ENCODE data around the gene ECM1. TPM values are rescaled to one million over a fixed set of nuclear protein-coding genes. Genes with fewer than 3 reads are reported as not detected.

The ECM1 gene
- total RNA-seq, 1 experiment from 2014 or later, result 61.2 TPM

DNA sequence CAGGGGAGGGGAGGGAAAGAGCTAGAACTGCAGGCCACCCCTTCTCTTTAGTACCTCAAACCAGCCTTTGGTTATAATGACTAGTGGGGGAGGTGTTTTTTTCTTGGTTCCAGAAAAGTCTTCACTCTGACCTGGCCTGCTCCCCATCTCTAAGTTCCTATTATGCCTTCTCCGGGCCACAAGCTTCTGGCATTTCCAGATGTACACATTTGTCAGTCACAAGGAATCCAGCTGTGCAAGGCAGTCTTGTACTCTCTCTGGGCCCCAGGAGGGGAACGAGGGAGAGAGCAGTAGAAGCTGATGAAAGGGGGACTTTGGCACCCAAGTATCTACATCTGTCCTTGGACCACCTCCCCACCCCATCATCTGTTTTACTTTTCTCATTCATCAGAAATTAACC lies 4.9 kb downstream of the ECM1 start:
- ChIA-PET CTCF (no interaction called here), POLR2A (ENCODE audit: low non-redundant PET) (no interaction called here)
- DNase-seq (ENCODE audit: low spot score), result no peak
- H3K9me3 ChIP-seq (ENCODE audit: low read depth, low read length, poor library complexity, severe bottlenecking), result no peaks in the 10 kb centered on the region
- intact Hi-C loops (cut with micrococcal nuclease; ENCODE audit: unreplicated experiment), result no loop called here
- H3K4me1 ChIP-seq (ENCODE audit: insufficient read depth, low read length, poor library complexity, severe bottlenecking), result peaks cover 11% of the 10 kb centered on the region
- no peak overlapping the region for H3K27ac ChIP-seq (ENCODE audit: low read depth, low read length, poor library complexity, severe bottlenecking)
- no peak overlapping the region for H3K4me3 ChIP-seq (ENCODE audit: low read depth, low read length, poor library complexity, severe bottlenecking)
- BruUV-seq (replicated peaks), result no TSS peak
- no peaks in the 10 kb centered on the region for H3K27me3 ChIP-seq (replicated peaks; ENCODE audit: insufficient read depth, low read depth, low read length, poor library complexity)
- H3K36me3 ChIP-seq (ENCODE audit: insufficient read depth, low read length, poor library complexity, severe bottlenecking), result peaks cover 4% of the 10 kb centered on the region
- TF ChIP-seq, protein P1, sequence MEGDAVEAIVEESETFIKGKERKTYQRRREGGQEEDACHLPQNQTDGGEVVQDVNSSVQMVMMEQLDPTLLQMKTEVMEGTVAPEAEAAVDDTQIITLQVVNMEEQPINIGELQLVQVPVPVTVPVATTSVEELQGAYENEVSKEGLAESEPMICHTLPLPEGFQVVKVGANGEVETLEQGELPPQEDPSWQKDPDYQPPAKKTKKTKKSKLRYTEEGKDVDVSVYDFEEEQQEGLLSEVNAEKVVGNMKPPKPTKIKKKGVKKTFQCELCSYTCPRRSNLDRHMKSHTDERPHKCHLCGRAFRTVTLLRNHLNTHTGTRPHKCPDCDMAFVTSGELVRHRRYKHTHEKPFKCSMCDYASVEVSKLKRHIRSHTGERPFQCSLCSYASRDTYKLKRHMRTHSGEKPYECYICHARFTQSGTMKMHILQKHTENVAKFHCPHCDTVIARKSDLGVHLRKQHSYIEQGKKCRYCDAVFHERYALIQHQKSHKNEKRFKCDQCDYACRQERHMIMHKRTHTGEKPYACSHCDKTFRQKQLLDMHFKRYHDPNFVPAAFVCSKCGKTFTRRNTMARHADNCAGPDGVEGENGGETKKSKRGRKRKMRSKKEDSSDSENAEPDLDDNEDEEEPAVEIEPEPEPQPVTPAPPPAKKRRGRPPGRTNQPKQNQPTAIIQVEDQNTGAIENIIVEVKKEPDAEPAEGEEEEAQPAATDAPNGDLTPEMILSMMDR (conservative IDR thresholded peaks at IDR 0.05; ENCODE audit: low read depth, low read length), result no peak

DNA sequence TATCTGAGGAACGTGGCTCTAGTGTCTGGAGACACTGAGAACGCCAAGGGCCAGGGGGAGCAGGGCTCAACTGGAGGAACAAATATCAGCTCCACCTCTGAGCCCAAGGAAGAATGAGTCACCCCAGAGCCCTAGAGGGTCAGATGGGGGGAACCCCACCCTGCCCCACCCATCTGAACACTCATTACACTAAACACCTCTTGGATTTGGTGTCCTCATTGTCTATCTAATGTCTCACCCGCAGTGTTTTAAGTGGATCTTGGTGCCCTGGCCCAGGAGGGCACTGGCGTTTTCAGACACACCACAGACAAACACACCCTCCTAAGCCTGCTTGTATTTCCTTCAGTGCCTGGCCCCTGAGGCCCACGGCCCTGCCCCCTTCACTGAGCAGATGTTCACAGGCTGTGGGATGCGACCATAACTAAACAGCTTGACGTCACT lies 5.5 kb downstream of the ECM1 start:
- TF ChIP-seq EZH2 (IDR thresholded peaks at IDR 0.05; ENCODE audit: borderline replicate concordance, low read depth, low read length, poor library complexity, severe bottlenecking), result no peak
- TF ChIP-seq, protein P1 (conservative IDR thresholded peaks at IDR 0.05; ENCODE audit: low read depth, low read length), result no peak
- no peak overlapping the region for H3K27ac ChIP-seq (ENCODE audit: low read depth, low read length, poor library complexity, severe bottlenecking)
- H3K4me3 ChIP-seq (ENCODE audit: low read depth, low read length, poor library complexity, severe bottlenecking), result no peak overlapping the region
- DNase-seq (ENCODE audit: low spot score), result no peak
- peaks cover 4% of the 10 kb centered on the region for H3K36me3 ChIP-seq (ENCODE audit: insufficient read depth, low read length, poor library complexity, severe bottlenecking)
- POLR2A ChIA-PET (ENCODE audit: low non-redundant PET), result no interaction called here
- CTCF ChIA-PET, result no interaction called here
- BruUV-seq (replicated peaks), result no TSS peak
- H3K27me3 ChIP-seq (replicated peaks; ENCODE audit: insufficient read depth, low read depth, low read length, poor library complexity), result no peaks in the 10 kb centered on the region
- intact Hi-C loops (cut with micrococcal nuclease; ENCODE audit: unreplicated experiment), result no loop called here
- H3K4me1 ChIP-seq (ENCODE audit: insufficient read depth, low read length, poor library complexity, severe bottlenecking), result peaks cover 6% of the 10 kb centered on the region
- no peaks in the 10 kb centered on the region for H3K9me3 ChIP-seq (ENCODE audit: low read depth, low read length, poor library complexity, severe bottlenecking)

DNA sequence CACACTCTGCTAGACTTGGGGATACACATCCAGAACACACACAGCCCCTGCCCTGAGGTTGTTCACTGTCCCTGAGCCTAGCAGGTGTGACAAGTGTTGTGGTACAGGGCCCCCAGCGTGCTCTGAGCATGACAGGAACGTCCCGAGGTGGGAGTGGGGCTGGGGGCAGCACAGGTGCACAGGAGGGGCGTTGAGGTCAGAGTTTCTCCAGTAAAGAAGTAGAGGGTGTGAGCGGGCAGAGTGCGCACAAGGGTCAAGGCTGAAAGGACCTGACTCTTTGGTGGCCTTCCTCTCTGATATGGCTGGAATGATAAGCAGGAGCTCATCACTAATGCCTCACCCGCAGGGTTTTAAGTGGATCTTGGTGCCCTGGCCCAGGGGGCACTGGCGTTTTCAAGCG lies 6.4 kb downstream of the ECM1 start:
- CTCF ChIA-PET, result no interaction called here
- Histone ChIP-seq H3K4me3 (ENCODE audit: low read depth, low read length, poor library complexity, severe bottlenecking) (no peak overlapping the region), H3K9me3 (ENCODE audit: low read depth, low read length, poor library complexity, severe bottlenecking) (no peaks in the 10 kb centered on the region), H3K4me1 (ENCODE audit: insufficient read depth, low read length, poor library complexity, severe bottlenecking) (no peaks in the 10 kb centered on the region), H3K27me3 (replicated peaks; ENCODE audit: insufficient read depth, low read depth, low read length, poor library complexity) (no peaks in the 10 kb centered on the region), H3K36me3 (ENCODE audit: insufficient read depth, low read length, poor library complexity, severe bottlenecking) (peaks cover 4% of the 10 kb centered on the region), H3K27ac (ENCODE audit: low read depth, low read length, poor library complexity, severe bottlenecking) (no peak overlapping the region)
- intact Hi-C loops (cut with micrococcal nuclease; ENCODE audit: unreplicated experiment), result no loop called here
- POLR2A ChIA-PET (ENCODE audit: low non-redundant PET), result no interaction called here
- DNase-seq (ENCODE audit: low spot score), result no peak
- BruUV-seq (replicated peaks), result no TSS peak
- TF ChIP-seq, protein P1 (conservative IDR thresholded peaks at IDR 0.05; ENCODE audit: low read depth, low read length), result no peak
- TF ChIP-seq EZH2 (IDR thresholded peaks at IDR 0.05; ENCODE audit: borderline replicate concordance, low read depth, low read length, poor library complexity, severe bottlenecking), result no peak

All from A673 (cell line).